Hematopoietic multipotent progenitor cell treated with erythropoietin and hydrocortisone succinate and interleukin-3 and kit ligand, for 4 days (in vitro differentiated cells): ENCODE data around the gene RBM20.

Source experiments
- DNase-seq: peaks from one replicate; pipeline ENCODE4 v3.0.0-alpha.2; 2015

Gene RBM20

GRCh38 chr10:110792476-110793125, 148.5 kb downstream of the RBM20 start:
- no peak for DNase-seq

- no peak for DNase-seq
Measured at GRCh38 chr10:110793128-110793812, 149.1 kb downstream of the RBM20 start.

- no peak for DNase-seq
Measured at GRCh38 chr10:110793886-110794285, 149.8 kb downstream of the RBM20 start.

- DNase-seq: no peak
Measured at GRCh38 chr10:110794808-110795207, 150.7 kb downstream of the RBM20 start.

- DNase-seq: no peak
Measured at GRCh38 chr10:110797416-110797815, 153.3 kb downstream of the RBM20 start.

DNA sequence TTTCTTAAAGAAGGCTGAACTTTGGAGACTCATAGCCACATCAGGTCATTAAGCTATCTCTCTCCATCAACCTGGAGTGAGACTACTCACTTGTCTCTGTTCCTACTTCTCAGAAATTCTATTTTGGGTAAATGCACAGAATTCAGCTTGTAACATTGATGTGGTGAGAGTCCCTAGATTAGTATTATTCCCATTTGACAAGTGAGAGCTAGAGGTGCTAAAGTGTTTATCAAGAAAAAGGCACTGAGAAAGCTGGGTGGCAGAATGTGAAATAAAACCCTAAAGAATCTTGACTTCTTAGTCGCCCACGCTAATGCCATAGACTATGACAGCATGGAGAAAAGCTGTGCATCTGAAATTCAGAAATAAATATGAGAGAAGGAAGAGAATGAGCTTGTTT, 154.2 kb downstream of the RBM20 start:
- DNase-seq: no peak

DNA sequence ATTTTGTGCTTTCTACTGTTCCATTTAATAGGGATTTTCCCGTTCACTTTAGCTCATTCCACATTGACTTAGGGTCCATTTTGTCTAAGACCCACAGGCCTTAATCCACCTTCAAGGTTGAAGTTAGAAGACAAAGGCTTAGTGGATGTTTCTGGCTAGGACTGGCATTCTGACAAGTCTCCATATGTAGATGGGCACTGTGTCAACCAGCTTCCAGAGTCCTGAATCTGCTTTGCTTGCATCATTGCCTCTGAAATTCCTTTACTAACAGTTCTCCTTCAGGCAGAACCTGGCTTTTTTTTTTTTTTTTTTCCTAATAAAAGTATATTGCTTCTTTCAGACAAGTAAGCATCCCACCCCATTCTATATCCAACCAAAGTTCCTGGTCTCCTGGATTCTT, 158.0 kb downstream of the RBM20 start:
- DNase-seq: no peak

DNA sequence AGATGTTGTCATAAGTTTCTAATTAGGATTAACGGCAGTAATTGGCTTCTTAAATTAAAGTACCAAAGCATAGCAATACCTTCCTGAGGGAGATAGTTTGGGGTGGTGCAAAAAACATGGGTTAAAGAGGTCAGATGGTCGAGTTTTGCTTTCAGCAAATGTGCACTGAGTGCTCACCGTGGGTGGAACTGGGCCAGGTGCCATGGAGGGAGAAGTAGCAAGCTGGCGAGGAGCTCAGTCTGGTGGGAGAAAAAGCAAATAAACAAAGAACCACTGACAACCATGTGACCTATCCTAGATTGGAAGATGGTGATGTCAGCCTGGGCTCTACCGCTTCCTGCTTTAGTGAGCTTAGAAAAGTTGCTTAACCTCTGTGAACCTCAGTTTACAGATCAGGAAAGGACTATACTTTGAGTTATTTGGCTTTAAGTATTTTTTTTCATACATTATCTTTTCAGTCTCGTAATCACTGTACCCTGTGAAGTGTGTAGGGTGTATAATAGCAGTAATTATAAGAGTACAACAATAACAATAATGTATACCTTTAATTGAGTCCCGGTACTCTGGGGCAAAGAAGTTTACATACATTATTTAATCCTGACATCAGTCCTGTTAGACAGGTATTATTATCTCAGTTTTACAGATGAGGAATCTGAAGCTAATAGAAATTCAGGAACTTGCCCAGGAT, 158.6 kb downstream of the RBM20 start:
- DNase-seq: peak; percentile 67

DNA sequence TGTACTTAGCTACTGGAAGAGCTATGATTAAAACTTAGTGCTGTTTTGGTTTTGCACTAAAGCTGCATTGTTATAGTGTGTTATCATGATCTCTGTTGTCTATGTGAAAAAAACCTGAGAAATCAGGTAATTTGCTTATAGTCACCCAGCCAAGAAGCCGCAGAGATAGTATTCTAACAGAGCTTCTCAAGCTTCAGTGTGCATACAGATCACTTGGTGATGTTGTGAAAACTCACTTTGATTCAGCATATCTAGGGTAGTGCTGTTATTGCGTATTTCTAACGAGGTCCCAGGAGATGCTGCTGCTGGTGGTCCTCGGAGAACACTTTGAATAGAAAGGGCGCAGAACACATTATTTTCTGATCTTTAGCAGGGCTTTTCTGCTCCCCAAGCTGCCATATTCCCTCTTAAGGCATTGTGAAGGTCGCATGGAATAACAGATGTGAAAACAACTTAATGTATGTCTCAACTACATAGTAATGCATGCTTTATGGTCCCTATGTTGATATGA, 159.2 kb downstream of the RBM20 start:
- DNase-seq: no peak

GRCh38 chr10:110803830-110804338, 159.7 kb downstream of the RBM20 start:
- peak; percentile 74 for DNase-seq

- peak; percentile 63 for DNase-seq
Measured at GRCh38 chr10:110804376-110804775, 160.2 kb downstream of the RBM20 start.

- DNase-seq: no peak
Measured at GRCh38 chr10:110805292-110805691, 161.2 kb downstream of the RBM20 start.

- DNase-seq: no peak
Measured at GRCh38 chr10:110806335-110806734, 162.2 kb downstream of the RBM20 start.

DNA sequence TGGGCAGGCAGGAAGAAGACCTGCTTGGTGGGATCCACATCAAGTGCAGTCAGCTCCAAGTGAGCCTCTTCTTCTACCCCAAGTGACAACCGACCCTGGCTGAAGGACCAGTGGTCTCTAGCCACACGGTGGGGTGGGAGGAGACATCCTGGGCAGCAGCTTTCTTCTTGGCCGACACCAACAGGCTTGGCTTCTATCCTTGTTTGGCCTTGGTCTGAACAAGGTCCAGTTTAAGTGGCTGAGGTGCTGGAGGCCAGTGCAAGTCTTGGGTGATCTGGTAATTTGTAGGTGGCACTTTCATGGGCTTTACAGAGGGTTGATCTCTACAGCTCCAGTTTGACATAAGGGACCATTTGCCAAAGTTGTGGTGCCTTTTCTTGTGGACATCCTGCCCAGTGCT, 164.0 kb downstream of the RBM20 start:
- no peak for DNase-seq

- DNase-seq: no peak
Measured at GRCh38 chr10:110808615-110809014, 164.5 kb downstream of the RBM20 start.

GRCh38 chr10:110810625-110811024, 166.5 kb downstream of the RBM20 start:
- DNase-seq: no peak

DNA sequence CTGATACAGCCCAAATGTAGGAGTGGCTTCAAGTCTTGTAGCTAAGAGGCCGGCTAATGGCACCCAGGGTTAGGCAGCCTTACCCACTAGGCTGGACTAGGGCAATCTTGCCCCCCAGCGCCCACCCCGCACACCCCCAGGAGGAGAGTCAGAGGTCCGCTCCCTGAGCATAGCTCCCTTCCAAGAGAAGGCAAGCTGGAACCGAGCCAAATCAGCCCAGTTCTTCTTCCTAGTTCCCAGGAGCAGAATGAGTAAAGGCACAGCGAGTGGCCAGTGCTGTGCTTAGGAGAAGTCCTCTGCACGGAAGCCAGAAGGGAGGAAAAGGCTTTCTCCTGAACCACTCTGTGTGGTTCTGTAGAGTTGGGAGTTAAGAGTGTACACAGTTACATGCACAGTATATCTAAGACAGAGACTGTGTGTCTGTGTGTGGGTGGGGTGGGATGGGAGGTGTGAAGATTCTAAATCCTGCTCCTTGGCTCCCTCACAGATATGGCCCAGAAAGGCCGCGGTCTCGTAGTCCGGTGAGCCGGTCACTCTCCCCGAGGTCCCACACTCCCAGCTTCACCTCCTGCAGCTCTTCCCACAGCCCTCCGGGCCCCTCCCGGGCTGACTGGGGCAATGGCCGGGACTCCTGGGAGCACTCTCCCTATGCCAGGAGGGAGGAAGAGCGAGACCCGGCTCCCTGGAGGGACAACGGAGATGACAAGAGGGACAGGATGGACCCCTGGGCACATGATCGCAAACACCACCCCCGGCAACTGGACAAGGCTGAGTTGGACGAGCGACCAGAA, 167.8 kb downstream of the RBM20 start:
- no peak for DNase-seq

- no peak for DNase-seq
Measured at GRCh38 chr10:110812583-110812982, 168.4 kb downstream of the RBM20 start.

- no peak for DNase-seq
Measured at GRCh38 chr10:110813743-110814472, 169.8 kb downstream of the RBM20 start.

DNA sequence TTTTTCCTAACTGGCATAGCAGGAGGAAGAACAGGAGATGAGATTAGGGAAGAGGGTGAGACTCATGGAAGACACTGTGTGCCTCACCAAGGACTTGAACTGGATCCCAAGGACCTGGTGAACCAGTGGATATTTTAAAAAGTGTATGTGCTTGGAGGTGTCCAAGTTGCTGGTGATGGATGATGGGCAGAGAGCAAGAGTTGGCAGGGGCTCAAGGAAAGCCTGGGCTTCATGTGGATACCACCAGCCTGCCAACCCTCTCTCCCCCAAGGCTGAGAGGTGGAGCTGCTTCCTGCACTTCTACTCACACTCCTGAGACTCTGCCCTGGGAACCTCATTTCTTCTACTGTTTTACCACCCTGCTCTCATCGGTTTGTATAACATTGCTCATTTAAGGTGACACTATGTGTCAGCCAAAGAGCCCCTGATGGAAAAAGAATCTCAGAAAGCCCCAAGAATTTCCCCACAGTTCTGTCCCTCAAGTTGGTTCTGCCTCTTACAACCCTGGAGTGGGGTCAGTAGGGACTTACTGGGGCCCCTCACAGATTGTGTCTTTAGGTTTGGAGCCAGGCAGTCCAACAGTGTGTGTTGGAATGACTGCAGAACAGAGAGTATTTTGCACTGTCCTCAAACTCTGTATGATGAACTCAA, 171.3 kb downstream of the RBM20 start:
- DNase-seq: no peak

GRCh38 chr10:110817614-110818013, 173.5 kb downstream of the RBM20 start:
- no peak for DNase-seq
